Activated naive CD8-positive, alpha-beta T cell treated with anti-CD3 and anti-CD28 coated beads, Interleukin-2, amount 50 U/mL, for 24 hours (primary cell): ENCODE results near the gene NELL1.

Experiments used
- ATAC-seq: fragments of 150-1000 bp; cut with Tn5 transposase; one replicate; pipeline ENCODE4 v1.10.0; 2021
- DNase-seq: peaks from one replicate; pipeline ENCODE4 v3.0.0; 2021
- H3K27ac Mint-ChIP-seq: one replicate; pipeline ENCODE4 v1.8.0; 2021; ENCODE audit warnings: mild to moderate bottlenecking, mixed read lengths
- H3K27me3 Mint-ChIP-seq: one replicate; pipeline ENCODE4 v1.8.0; 2021; ENCODE audit warnings: mixed read lengths
- H3K36me3 Mint-ChIP-seq: one replicate; pipeline ENCODE4 v1.8.0; 2021; ENCODE audit warnings: low read depth, mixed read lengths
- H3K4me1 Mint-ChIP-seq: one replicate; pipeline ENCODE4 v1.8.0; 2021; ENCODE audit warnings: mixed read lengths
- H3K4me3 Mint-ChIP-seq: one replicate; pipeline ENCODE4 v1.8.0; 2021; ENCODE audit warnings: mild to moderate bottlenecking, moderate library complexity, mixed read lengths
- H3K9me3 Mint-ChIP-seq: one replicate; pipeline ENCODE4 v1.8.0; 2021; ENCODE audit warnings: mixed read lengths

Gene NELL1

DNA sequence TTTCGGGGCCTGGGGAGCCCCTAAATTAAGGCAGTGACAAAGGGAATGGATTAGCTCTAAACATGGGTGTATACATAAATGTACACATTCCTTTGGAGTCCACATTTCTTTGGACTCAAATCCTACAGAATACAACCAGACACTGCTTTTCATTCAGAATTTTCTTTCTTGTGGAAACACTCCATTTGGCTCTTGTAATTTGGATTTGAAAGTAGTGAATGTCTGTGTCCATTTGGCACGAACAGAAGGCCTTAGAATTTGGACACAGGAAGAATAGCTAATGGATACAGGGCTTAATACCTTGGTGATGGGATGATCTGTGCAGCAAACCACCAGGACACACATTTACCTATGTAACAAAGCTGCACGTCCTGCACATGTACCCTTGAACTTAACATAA is 399.5 kb downstream of the NELL1 start:
- H3K36me3 Mint-ChIP-seq: no peaks in the 10 kb centered on the region
- H3K4me1 Mint-ChIP-seq: no peaks in the 10 kb centered on the region
- no peak overlapping the region for H3K27ac Mint-ChIP-seq
- no peak for DNase-seq
- no peak overlapping the region for H3K4me3 Mint-ChIP-seq
- no peak for ATAC-seq
- no peaks in the 10 kb centered on the region for H3K27me3 Mint-ChIP-seq
- H3K9me3 Mint-ChIP-seq: no peaks in the 10 kb centered on the region

DNA sequence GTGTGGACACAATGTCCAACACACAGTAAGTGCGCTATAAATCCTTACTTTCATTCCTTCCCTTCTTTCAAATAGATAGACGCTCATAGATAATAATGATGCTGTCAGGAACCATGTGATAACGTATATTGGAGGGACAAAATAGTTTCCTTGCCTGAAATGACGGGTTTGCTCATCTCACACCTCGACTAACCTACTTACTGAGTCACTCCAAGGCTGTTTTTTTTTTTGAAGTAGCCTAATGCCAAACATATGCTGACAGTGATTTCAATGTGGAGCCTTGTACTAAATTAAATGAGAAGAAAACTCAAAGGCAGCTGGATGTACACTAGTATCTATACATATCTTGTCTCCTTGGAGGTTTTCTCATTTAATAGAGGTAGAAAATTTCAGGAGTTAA is 400.5 kb downstream of the NELL1 start:
- DNase-seq (no peak), ATAC-seq (no peak)
- H3K4me3 Mint-ChIP-seq: no peak overlapping the region
- H3K9me3 Mint-ChIP-seq: no peaks in the 10 kb centered on the region
- no peaks in the 10 kb centered on the region for H3K36me3 Mint-ChIP-seq
- H3K27me3 Mint-ChIP-seq: no peaks in the 10 kb centered on the region
- no peaks in the 10 kb centered on the region for H3K4me1 Mint-ChIP-seq
- H3K27ac Mint-ChIP-seq: no peak overlapping the region

DNA sequence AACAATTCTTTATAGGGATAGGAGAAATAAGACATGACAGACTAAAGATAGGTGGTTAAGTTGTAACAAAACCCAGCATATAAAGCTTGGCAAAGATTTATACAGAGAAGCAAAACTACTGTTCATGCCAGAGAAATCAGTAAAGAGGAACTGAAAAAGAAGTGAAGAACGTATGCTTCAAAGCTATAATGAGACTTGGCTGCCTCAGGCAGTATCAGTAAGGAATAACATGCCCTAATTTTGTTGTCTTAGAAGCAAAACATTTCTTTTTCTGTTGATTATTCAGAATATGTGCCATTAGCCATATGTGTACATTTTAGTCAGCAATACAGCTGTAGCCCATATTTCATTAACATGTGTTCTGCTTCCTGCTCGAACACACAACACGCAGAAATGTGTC is 403.2 kb downstream of the NELL1 start:
- H3K4me3 Mint-ChIP-seq: no peak overlapping the region
- no peak for ATAC-seq
- H3K27ac Mint-ChIP-seq: no peak overlapping the region

DNA sequence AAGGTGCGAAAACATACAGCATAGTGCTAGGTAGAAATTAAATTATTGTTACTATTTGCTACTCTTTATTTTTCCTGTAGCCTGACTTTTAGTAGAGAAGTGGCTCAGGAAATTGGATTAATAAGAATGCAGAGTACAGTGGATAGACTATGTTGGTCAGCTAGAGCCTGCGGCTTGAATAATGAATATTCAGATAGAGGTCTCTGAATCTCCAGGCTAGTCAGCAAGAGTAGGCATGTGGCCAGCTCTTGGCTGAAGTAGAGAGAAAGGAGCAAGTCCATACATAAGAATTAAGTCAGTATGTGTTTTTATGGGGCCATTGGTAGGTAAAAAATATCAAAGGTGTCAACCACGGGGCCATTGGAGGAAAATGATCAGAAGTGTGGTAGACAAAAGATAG is 413.5 kb downstream of the NELL1 start:
- no peak for DNase-seq
- Mint-ChIP-seq H3K36me3 (no peaks in the 10 kb centered on the region), H3K4me3 (no peak overlapping the region), H3K9me3 (no peaks in the 10 kb centered on the region), H3K4me1 (no peaks in the 10 kb centered on the region), H3K27me3 (peaks cover 2% of the 10 kb centered on the region), H3K27ac (no peak overlapping the region)
- no peak for ATAC-seq

More for the DNA sequence above, 403.2 kb downstream of the NELL1 start:
- no peak for DNase-seq
- no peaks in the 10 kb centered on the region for H3K9me3 Mint-ChIP-seq
- H3K36me3 Mint-ChIP-seq: no peaks in the 10 kb centered on the region
- H3K27me3 Mint-ChIP-seq: no peaks in the 10 kb centered on the region
- H3K4me1 Mint-ChIP-seq: no peaks in the 10 kb centered on the region

DNA sequence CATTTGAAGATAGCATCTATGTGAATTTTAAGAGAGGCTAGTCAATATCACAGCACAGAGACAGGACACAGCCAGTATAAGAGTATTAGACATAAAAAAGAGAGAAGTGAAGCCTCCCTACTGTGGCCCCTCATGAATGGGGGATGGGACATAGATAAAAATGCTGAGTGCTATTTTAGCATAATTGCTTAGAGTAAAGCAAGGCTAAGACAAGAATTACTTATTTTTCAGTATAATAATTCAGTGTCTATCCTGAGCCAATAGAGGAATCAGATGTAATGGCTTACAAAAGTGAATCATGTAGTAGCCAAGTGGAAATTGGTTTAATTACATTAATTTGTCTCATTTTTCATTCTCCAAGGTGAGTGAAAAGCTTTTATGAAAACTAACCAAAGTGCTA is 419.5 kb downstream of the NELL1 start:
- no peak overlapping the region for H3K4me3 Mint-ChIP-seq
- ATAC-seq (no peak), DNase-seq (no peak)
- no peaks in the 10 kb centered on the region for H3K4me1 Mint-ChIP-seq
- H3K9me3 Mint-ChIP-seq: peaks cover 4% of the 10 kb centered on the region
- H3K36me3 Mint-ChIP-seq: no peaks in the 10 kb centered on the region
- H3K27me3 Mint-ChIP-seq: peaks cover 2% of the 10 kb centered on the region
- no peak overlapping the region for H3K27ac Mint-ChIP-seq

DNA sequence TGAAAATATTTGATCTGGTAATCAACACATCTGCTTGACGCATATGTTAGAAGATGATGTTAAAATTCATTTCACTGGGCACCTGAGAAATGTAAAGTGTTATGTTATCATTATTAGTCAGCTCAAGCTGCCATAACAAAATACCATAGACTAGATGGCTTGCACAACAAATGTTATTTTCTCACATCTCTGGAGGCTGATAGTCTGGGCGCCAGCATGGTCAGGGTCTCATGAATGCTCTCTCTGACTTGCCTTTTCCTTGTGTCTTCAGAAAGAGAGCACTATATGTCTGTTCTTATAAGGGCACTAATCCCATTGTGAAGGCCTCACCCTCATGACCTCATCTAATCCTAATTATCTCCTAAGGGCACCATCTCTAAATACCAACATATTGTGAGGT is 435.3 kb downstream of the NELL1 start:
- Mint-ChIP-seq H3K27ac (no peak overlapping the region), H3K27me3 (no peaks in the 10 kb centered on the region), H3K36me3 (no peaks in the 10 kb centered on the region), H3K4me3 (no peak overlapping the region), H3K9me3 (peaks cover 7% of the 10 kb centered on the region), H3K4me1 (no peaks in the 10 kb centered on the region)
- ATAC-seq: no peak
- no peak for DNase-seq

DNA sequence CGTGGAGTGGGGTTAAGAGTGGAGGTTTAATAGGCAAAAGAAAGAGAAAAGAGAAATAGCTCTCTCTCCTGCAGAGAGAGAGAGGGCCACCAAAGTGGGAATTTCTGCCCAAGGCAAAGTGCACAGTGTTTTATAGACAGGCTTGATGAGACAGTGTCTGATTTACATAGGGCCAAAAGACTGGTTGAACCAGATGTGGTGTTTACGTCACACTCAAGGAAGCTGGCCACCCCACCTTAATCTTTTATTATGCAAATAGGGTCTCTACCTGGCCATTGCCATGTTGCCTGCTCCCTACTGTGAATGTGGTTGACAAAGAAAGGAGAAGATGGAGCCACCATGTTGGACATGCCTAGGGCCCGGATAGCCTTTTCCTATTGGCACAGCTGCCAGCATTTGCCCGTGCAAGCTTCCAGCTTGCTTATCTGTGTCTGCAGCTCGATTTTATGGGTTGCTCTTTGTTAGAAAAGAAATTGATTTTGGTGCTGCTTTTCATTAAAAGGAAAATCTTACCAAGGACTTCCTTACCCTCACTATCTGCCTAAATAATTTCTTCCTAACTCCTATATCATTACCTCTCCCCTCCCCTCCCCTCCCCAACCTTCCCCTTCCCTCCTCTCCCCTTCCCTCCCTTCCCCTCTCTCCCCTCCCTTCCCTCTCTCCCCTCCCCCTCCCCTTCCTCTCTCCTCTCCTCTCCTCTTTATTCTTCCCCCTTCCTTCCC is 436.0 kb downstream of the NELL1 start:
- Mint-ChIP-seq H3K4me3 (no peak overlapping the region), H3K27me3 (no peaks in the 10 kb centered on the region), H3K27ac (no peak overlapping the region), H3K36me3 (no peaks in the 10 kb centered on the region), H3K4me1 (no peaks in the 10 kb centered on the region), H3K9me3 (peaks cover 7% of the 10 kb centered on the region)
- ATAC-seq (no peak), DNase-seq (no peak)

DNA sequence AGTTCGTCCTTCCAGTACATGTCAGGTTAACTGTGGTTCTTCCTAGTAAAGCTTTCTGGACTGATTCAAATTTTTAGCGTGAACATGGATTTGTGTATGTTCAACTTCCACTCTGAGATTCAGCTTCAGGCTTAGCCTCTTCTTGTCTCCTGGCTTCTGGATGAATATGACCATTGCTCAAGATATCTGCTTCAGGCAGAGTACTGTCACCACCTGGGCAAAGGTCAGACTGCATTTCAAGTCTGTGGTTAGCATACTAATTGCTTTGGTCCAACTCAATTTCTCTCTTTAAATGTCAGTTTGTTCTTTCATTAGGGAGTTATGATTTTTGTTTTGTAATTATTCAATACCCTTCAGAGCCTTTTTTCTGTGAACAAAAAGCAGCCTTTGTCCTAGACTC is 440.0 kb downstream of the NELL1 start:
- ATAC-seq: no peak
- DNase-seq: no peak
- Mint-ChIP-seq H3K36me3 (no peaks in the 10 kb centered on the region), H3K4me3 (no peak overlapping the region), H3K27me3 (no peaks in the 10 kb centered on the region), H3K27ac (no peak overlapping the region), H3K4me1 (no peaks in the 10 kb centered on the region), H3K9me3 (no peaks in the 10 kb centered on the region)

DNA sequence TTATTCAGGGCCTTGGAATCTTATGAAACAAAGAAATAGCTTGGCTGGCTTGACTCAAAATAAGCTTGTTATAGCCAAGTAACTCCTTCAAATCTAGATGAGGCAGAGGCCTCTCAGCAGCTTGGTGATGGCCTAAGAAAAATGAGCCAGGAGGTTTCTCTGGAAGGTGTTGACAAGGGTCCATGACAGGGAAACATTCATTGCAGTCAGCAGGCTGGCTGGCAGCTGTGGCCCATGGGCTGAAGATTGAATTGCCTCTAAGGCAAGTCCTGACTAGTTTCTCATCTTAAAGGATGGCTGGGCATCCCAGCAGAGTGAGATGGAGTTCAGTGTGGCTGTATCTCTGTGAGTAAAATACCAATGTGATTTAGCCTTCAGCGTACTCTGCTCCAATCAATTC is 441.0 kb downstream of the NELL1 start:
- Mint-ChIP-seq H3K36me3 (no peaks in the 10 kb centered on the region), H3K27ac (no peak overlapping the region)
- DNase-seq: no peak

DNA sequence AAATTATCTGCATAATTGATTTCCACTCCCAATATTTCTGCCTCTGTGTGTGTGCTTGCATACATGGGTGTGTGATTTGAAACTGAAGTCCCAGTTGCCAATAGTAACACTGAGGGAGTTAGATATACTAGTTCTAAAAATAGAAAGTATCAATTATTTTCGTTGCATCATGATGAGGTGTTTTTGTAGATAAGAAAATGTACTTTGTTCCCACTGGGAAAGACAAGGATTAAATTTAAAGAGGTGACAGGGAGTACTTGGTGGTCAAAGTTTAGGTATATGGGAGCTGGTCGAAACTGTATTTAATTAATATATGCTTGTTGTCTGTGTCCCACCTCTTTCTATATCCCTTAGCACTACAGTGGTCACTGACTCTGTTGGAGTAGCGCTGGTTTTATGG is 444.5 kb downstream of the NELL1 start:
- Mint-ChIP-seq H3K4me1 (no peaks in the 10 kb centered on the region), H3K9me3 (no peaks in the 10 kb centered on the region), H3K27ac (no peak overlapping the region), H3K36me3 (no peaks in the 10 kb centered on the region), H3K27me3 (no peaks in the 10 kb centered on the region), H3K4me3 (no peak overlapping the region)
- no peak for ATAC-seq
- no peak for DNase-seq

More for the DNA sequence above, 441.0 kb downstream of the NELL1 start:
- no peak for ATAC-seq
- Mint-ChIP-seq H3K27me3 (no peaks in the 10 kb centered on the region), H3K9me3 (no peaks in the 10 kb centered on the region), H3K4me1 (no peaks in the 10 kb centered on the region), H3K4me3 (no peak overlapping the region)

DNA sequence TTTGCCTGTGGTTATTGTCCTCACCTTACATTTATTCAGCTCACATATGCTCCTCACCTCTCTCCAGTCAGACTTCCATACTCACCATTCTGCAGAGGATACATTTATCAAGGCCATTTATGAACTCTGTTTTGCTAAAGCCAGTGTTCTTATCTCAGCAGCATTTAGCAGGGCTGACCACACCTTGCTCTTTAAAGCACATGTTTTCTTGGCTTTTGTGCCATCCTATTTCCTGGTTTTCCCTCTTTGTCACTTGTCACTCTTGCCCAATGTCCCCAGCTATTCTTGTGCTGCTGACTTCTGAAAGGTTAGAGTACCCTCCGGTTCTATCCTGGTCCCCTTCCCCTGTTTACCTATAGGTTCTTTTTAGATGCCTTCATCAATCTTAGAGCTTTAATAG is 446.6 kb downstream of the NELL1 start:
- DNase-seq (no peak), ATAC-seq (no peak)
- Mint-ChIP-seq H3K27ac (no peak overlapping the region), H3K27me3 (no peaks in the 10 kb centered on the region), H3K4me1 (no peaks in the 10 kb centered on the region), H3K4me3 (no peak overlapping the region), H3K36me3 (no peaks in the 10 kb centered on the region), H3K9me3 (no peaks in the 10 kb centered on the region)

DNA sequence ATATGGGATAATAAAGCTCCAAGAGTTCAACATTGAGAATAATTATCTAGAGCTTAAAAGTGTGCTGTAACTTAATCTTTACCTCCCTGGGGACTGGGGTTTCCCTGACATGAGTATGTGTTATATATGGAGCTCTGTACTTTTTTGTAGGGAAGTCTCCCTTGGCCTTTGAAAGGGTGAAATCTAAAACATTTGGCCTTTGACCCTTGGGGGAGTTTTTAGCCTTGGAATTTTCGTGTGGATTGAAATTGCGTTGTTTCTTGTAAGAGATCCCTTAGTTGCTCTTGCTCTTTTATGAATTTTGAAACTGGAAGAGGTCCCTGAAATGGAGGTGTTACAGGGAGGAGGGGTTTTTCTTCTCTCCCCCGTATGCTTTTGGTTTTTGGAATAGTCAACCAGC is 450.0 kb downstream of the NELL1 start:
- Mint-ChIP-seq H3K27me3 (no peaks in the 10 kb centered on the region), H3K27ac (no peak overlapping the region), H3K4me3 (no peak overlapping the region), H3K9me3 (no peaks in the 10 kb centered on the region), H3K36me3 (no peaks in the 10 kb centered on the region), H3K4me1 (no peaks in the 10 kb centered on the region)
- DNase-seq (no peak), ATAC-seq (no peak)

DNA sequence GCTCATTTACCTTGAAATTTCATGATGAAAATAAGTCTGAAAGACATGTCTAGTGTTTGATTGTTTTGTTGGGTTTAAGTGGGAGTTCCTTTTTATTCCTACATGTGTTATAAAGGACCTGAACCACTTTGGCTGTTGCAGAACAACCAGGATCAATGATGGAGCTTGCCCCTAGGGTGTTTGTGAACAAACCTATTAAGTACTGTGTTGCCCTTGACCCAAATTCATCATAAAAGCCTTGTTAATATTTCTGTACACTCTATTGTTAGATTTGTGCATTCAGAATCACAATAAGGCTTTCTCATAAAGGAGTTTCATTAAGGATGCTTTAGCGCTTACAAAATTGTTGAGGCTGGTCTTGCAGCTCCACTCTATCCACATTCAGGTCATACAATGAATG is 452.6 kb downstream of the NELL1 start:
- no peaks in the 10 kb centered on the region for H3K4me1 Mint-ChIP-seq
- no peak for ATAC-seq
- no peaks in the 10 kb centered on the region for H3K36me3 Mint-ChIP-seq
- H3K27ac Mint-ChIP-seq: no peak overlapping the region
- no peak for DNase-seq
- no peaks in the 10 kb centered on the region for H3K9me3 Mint-ChIP-seq
- H3K27me3 Mint-ChIP-seq: no peaks in the 10 kb centered on the region
- H3K4me3 Mint-ChIP-seq: no peak overlapping the region

DNA sequence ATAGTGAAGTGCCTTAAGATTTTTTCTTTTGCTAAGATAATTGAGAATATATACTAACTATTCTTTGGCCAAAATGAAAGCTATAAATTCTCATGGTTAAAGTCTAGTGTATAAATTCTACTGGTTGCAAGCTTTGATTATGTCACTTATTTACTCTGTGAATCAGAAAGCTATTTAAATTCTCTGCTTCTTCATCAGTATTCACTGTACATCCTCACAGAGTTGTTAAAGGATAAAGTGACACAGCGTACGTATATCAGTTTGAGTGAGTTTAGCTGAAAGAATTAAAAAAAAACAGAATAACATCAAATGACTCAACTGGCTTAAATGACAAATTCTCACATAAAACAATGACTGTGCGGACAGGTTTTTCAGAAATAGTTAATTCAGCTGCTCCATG is 453.1 kb downstream of the NELL1 start:
- no peaks in the 10 kb centered on the region for H3K9me3 Mint-ChIP-seq
- DNase-seq: no peak
- H3K27ac Mint-ChIP-seq: no peak overlapping the region
- H3K4me1 Mint-ChIP-seq: no peaks in the 10 kb centered on the region
- no peak for ATAC-seq
- no peaks in the 10 kb centered on the region for H3K27me3 Mint-ChIP-seq
- H3K4me3 Mint-ChIP-seq: no peak overlapping the region
- H3K36me3 Mint-ChIP-seq: no peaks in the 10 kb centered on the region

DNA sequence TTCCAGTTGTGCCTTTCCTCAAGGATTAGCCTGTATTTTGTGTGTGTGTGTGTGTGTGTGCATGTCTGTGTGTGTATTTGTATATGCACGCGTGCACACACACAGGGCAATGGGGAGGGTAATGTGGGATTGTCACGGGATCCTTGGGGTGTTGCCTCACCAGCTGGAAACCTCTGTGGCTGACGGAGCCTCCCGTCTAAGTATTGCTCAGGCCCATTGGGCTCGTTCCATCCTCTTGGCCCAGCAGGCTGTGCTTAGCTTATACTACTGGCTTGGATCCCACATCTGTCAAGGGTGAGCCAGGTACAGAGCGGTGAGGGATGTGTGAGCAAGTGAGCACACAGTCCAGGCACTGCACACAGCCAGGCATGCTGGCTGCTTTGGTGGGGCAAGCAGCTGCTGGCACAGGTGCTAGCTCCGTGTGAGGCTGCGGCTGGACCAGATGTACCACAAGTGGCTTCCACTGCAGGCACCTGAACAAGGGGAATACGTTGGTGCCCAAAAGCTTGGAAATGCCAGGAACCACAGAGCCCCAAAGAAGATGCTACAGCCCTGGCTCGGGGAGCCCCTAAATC is 462.8 kb downstream of the NELL1 start:
- H3K36me3 Mint-ChIP-seq: no peaks in the 10 kb centered on the region
- no peaks in the 10 kb centered on the region for H3K4me1 Mint-ChIP-seq
- ATAC-seq (no peak), DNase-seq (no peak)
- H3K27ac Mint-ChIP-seq: no peak overlapping the region
- H3K9me3 Mint-ChIP-seq: peaks cover 8% of the 10 kb centered on the region
- no peak overlapping the region for H3K4me3 Mint-ChIP-seq
- no peaks in the 10 kb centered on the region for H3K27me3 Mint-ChIP-seq

DNA sequence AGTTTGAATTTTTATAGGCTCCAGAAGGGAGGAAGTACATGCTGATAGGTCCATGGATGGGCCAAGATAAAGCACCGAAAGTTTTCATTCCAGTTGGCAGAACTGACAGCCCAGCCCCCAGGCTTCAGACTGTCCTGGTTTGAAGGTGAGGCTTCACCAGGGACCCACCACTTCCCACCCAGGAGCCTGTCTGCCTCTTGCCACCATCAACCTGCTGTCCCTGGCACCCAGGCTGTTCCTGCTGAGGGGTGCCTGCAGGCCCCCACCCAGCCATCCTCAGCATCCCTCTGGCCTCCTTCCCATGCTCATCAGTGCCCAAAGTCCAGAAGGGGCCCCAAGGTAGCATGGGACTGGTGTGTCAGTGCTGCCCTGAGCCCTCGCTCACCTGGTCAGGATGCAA is 463.9 kb downstream of the NELL1 start:
- no peaks in the 10 kb centered on the region for H3K36me3 Mint-ChIP-seq

More for the DNA sequence above, 463.9 kb downstream of the NELL1 start:
- no peaks in the 10 kb centered on the region for H3K4me1 Mint-ChIP-seq
- H3K27me3 Mint-ChIP-seq: no peaks in the 10 kb centered on the region
- DNase-seq: no peak
- ATAC-seq: no peak
- H3K9me3 Mint-ChIP-seq: peaks cover 11% of the 10 kb centered on the region
- H3K27ac Mint-ChIP-seq: no peak overlapping the region
- no peak overlapping the region for H3K4me3 Mint-ChIP-seq
